GM18870 (cell line): ENCODE data around the gene DEK.
"Not testable (repeated sequence)": the region's sequence is repeated elsewhere in the genome, so short reads cannot be mapped to it uniquely, and the experiment has no call there.

ENCODE experiments used
- ATAC-seq: cut with Tn5 transposase; IDR thresholded peaks from one replicate; pipeline ENCODE4 v1.9.1; 2021; ENCODE audit warnings: moderate library complexity; ENCODE audit not compliant: unreplicated experiment

The DEK gene

DNA sequence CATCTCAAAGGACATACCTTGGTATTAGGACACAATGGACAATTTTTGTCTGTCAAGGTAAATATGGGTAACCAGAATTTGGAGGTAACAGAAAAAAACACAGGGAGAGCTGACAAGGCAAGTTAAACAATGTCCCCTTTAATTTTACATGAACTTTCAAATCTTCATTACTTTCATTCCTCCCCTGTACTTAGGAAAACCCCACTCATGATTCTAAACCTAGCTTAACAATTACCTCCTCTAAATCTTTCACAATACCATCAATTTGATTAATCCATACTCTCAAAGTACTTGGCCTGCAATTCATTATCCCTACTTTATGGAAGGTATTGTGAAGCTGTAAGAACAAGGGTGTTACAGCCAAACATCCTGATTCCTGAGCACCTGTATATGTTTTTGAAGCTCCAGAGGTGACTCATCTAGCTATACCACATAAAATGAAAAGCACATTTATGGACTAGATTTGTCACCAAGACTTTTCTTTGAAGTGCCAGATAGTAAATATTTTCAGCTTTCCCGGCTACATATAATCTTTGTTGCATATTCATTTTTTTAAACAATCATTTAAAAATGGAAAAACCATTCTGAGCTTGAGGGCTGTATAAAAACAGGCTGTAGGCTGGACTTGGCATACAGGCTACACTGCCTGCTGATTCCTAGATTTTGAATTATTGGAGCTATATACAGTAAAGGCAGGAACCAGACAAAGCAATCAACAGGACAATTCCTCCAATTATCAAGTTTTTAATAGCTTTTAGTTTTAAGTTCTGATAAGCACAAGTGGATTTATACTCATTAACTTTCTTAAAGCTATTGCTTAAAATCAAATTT, 22.9 kb downstream of the DEK start:
- ATAC-seq: peak; percentile 44

DNA sequence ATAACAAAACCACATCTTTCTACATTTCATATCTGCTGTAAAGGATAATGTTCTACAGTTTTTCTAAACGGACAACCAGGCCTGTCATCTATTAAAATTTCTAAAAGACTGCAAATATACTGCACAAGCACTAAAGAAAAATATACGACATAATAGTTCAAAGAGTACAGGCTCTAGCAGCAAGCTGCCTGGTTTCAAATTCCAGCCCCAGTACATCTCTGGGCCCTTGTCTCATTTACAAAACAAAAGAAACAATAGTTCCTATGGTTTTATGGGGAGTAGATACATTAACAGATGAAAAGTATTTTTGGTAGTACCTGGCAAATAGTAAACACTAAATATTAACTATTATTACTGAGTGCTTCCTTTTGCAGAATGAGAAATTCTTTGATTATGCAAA, 24.1 kb downstream of the DEK start:
- no peak for ATAC-seq

DNA sequence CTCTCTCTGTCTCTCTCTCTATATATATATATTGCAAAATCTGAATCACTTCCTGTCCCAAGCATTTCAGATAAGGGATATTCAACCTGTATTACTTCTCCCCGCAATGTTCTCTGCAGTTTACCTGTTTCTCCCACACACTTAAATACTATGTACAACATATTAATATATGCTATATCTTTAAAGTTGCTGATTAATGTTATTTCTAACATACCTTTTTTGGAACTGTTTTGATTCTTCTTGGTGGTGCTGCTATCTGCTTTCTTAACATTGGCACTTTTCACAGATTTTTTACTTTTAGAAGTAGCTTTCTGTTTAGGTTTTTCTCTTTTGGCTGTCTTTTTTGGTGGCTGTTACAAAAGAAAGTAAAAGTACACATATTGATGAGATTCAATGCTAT, 27.2 kb downstream of the DEK start:
- no peak for ATAC-seq

DNA sequence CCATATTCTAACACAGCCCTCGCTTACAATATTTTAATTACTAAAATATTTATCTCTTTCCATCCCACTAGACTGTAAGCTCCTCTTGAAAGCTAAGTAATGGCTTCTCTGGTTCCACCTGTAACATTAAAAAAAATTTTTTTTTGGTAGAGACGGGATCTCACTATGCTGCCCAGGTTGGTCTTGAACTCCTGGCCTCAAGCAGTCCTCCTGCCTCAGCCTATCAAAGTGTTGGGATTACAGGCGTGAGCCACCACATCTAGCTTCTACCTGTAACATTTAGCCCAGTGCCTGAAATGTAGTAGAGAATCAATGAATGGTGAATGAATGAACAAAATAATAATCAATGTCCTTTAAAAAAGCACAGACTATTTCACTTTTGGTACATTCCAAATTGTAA, 28.8 kb downstream of the DEK start:
- ATAC-seq: no peak

DNA sequence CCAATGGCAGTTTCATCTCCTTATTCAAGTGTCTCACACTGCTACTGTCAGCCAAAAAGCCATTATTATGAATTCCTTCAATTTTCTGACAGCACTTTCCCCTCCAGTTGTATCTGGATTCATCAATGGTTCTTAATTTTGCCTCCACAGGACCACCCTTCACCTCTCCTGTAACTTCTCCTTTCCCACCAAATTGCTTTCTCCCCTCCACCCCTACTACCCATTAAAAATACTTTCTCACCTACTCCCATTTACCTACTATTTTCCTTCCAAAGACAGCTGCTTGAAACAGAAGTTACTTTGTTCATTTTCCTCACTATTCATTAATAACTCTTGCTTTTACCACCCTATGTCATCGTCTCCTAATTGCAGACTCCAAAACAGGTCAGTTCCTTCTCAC, 29.8 kb downstream of the DEK start:
- ATAC-seq: no peak

DNA sequence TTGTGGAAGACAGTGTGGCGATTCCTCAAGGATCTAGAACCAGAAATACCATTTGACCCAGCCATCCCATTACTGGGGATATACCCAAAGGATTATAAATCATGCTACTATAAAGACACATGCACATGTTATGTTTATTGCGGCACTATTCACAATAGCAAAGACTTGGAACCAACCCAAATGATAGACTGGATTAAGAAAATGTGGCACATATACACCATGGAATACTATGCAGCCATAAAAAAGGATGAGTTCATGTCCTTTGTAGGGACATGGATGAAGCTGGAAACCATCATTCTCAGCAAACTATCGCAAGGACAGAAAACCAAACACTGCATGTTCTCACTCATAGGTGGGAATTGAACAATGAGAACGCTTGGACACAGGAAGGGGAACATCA, 30.6 kb downstream of the DEK start:
- not testable (repeated sequence) for ATAC-seq

DNA sequence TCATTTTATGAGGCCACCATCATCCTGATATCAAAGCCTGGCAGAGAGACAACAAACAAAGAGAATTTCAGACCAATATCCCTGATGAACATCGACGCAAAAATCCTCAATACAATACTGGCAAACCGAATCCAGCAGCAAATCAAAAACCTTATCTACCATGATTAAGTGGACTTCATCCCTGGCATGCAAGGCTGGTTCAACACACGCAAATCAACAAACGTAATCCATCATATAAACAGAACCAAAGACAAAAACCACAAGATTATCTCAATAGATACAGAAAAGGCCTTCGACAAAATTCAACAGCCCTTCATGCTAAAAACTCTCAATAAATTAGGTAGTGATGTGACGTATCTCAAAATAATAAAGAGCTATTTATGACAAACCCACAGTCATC, 32.5 kb downstream of the DEK start:
- not testable (repeated sequence) for ATAC-seq

DNA sequence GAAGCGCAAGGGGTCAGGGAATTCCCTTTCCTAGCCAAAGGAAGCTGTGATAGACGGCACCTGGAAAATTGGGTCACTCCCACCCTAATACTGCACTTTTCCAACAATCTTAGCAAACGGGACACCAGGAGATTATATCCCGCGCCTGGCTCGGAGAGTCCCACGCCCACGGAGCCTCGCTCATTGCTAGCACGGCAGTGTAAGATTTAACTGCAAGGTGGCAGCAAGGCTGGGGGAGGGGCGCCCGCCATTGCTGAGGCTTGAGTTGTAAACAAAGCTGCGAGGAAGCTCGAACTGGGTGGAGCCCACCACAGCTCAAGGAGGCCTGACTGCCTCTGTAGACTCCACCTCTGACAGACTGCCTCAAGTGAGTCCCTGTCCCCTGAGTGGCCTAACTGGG, 35.7 kb downstream of the DEK start:
- ATAC-seq: not testable (repeated sequence)

DNA sequence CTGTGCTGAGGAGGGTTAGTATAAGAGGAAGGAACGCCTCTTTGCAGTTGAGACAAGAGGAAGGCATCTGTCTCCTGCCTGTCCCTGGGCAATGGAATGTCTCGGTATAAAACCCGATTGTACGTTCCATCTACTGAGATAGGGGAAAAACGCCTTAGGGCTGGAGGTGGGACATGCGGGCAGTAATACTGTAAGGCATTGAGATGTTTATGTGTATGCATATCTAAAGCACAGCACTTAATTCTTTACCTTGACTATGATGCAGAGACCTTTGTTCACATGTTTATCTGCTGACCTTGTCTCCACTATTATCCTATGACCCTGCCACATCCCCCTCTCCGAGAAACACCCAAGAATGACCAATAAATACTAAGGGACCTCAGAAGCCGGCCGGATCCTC, 37.2 kb downstream of the DEK start:
- not testable (repeated sequence) for ATAC-seq

DNA sequence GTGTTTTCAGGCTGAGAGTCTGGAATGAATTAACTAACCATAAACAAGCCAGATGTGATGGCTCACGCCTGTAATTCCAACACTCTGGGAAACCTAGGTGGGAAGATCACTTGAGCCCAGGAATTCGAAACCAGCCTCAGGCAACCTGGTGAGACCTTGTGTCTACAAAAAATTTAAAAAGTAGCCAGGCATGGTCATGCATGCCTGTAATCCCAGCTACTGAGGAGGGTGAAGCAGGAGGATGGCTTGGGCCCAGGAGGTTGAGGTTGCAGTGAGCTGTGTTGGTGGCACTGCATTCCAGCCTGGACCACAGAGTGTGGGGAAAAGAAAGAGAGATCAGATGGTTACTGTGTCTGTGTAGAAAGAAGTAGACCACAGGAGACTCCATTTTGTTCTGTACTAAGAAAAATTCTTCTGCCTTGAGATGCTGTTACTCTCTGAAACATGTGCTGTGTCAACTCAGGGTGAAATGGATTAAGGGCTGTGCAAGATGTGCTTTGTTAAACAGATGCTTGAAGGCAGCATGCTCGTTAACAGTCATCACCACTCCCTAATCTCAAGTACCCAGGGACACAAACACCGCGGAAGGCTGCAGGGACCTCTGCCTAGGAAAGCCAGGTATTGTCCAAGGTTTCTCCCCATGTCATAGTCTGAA, 37.8 kb downstream of the DEK start:
- ATAC-seq: not testable (repeated sequence)

DNA sequence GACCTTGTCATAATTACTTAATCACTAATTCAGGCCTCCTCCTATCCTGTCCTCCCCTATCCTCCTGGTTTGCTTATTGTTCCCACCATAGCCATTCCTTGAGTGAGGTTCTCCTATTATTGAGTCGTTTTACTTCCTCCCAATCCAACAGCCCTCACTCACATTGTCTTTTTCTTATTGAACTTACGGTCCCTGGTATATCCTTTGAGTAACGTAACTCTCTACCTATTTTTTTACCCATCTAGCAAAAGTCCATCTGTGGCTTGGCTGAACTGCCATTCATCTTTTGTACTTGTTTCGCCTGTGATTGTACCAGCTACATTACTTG, 43.1 kb downstream of the DEK start:
- ATAC-seq: no peak

DNA sequence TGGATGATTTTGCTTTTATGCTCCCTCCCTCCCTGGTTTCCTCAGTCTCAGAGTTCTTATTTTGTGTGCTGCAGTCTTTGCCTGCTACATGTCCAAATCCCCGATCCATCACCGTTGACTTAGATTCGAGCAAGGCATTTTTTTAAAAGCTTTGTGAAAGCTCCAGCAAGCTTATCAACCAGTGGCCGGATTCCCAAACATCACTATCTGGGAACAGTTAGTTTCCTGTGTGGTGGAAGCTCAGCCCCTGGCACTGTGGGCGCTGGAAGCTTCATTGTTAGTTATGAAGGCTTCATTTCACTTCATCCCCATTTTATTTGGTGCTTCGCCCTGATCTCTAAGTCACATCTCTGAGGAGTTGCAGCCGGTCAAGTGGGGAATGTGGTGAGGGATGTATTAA, 44.7 kb downstream of the DEK start:
- no peak for ATAC-seq

DNA sequence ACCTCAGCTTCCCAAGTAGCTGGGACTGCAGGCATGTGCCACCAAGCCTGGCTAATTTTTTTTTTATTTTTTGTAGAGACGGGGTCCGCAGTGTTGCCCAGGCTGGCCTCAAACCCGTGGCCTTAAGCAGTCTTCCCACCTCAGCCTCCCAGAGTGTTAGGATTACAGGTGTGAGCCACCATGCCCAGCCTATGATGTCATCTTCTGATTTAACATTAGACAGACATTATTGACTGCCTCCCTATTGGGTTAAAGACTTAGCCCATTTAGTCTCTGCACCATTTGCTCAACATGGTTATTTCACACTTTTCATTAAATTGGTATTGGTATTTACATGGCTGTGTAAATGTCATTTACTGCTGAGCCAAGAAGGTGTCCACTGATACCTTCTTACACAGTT, 46.1 kb downstream of the DEK start:
- no peak for ATAC-seq

DNA sequence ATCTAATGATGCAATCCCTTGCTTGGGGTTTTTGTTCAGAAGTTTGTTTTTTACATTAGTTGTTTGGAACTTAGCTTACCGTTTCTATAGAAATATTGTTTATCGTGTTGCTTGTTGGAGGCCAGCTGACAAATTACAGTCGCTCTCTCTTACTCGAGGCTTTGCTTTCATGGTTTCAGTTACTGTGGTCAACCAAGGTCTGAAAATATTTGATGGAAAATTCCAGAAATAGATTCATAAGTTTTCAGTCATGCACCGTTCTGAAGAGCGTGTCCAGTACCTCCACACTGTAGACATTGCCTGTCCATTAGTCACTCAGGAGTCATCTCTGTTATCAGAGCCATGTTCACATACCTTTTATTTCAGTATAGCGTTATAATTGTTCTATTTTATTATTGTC, 47.9 kb downstream of the DEK start:
- ATAC-seq: no peak

DNA sequence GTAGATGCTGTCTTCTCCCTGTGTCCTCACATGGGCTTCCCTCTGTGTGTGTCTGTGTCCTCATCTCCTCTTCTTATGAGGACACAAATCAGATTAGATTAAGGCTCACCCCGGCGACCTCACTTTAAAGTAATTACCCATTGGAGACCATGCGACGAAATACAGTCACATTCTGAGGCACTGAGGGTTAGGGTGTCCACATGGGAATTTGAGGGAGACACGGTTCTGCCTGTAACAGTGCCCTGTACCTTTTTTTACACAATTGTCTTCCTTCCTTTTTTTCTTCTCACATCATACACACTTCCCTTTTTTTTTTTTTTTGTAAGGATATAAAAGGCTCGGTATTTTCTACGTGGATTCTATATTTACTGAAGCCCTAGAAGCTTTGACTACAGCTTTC, 48.9 kb downstream of the DEK start:
- ATAC-seq: no peak

DNA sequence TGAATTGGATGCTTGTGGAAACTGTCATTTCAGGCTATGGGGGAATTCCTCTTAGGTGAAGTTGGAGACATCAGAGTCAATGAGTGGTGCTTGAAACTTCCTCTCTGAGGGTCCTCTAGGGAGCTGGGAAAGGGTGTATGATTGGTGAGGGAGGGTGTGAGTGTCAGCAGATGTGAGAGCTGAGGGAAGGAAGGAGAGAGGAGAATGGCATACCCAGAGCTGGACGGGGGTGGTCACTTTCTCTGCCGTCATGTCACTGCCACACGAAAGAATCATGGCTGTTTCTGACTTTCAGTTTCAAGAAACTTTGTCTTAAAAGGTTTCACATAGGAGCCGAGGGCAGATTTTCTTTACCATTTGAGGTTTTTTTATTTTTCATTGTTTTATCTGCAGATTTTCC, 50.3 kb downstream of the DEK start:
- peak; percentile 29 for ATAC-seq

DNA sequence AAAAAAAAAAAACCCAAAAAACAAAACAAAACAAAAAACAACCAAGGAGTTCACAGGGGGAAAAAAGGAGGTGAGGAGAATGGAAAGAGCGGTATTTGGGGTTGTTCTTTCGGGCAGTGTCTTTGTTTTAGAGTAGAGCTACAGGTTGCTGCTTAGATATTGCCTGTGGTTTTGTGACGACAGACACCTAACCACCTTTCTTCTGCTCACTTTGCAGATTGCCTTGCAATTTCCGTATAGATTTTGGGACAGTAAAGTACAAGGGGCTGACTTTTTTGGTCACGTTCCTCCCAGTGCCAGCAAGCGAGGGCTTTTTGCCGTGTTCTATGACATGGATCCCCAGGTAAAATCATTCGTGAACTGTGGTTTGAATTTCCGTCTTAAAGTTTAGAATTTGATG, 50.9 kb downstream of the DEK start:
- no peak for ATAC-seq

DNA sequence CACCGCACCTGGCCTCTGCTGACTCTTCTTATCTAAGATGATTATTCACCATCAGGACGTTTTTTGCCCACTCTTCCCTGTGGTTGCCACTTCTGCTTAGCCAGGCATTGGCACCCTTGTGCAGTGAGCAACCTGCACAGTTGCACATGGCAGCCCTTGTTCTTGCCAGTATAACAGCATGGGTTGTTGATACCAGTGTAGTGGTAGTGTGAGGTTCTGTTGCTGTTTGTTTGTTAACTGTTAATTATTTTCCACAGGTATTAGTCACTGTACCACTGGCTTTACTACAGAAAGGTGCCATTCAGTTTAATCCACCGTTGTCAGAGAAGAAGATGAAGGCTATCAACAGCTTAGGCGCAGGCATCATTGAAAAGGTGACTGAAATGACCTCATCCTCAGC, 52.1 kb downstream of the DEK start:
- no peak for ATAC-seq

DNA sequence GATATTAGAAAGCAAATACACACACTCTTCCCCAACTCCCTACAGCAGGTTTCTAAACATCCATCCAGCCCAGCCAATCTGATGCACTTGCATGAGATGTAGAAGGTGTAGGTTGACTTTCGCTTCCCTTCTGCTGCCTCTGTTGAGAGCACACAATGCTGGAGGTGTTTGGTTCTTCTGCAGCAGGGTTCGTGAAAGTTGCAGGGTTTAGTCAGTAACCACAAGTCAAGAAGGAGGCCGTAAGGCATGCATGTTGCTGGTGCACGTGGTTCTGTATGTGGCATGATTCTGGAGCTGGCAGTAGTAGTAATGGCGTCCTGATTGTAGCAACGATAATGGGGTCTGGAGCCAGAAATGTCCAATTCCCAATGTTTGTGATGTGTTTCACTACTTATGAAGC, 53.0 kb downstream of the DEK start:
- peak; percentile 95 for ATAC-seq

DNA sequence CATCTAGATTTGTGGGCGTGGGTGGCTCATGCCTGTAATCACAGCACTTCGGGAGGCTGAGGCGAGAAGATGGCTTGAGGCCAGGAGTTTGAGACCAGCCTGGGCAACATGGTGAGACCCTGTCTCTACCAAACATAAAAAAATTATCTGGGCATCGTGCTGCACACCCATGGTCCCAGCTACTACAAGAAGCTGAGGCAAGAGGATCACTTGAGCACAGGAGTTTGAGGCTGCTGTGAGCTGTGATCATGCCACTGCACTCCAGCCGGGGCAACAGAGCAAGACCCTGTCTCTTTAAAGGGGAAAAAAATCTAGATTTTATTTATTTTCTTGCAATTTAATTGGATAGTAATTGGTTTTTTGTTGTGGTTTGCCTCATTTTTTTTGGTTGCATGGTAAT, 53.6 kb downstream of the DEK start:
- ATAC-seq: no peak

DNA sequence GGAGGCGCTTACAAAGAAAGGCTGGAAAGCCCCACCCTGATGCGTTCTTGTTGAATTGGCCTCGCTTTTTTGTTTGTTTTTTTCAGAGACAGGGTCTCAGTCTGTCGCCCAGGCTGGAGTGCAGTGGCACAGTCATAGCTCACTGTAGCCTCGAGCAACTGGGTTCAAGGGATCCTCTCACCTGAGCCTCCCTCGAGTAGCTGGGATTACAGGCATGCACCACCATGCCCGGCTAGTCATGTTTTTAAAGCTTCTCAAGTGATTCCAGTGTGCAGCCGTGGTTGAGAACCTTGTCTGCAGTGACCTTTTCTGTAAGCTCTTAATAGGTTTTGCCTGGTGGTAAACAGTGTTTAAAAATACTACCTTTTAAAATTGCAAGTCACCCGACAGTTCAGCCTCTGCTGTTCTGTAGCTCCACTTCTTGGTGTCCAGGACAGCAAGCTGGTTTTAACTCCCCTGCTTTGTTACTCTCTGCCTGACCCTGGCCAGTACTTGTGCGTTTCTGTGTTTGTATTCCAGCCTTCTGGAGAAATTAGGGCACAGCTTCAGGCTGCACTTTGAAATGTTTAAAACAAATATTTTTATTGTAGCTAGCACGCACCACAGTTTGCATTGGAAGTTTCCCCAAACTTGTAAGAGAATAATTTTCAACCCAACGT, 54.7 kb downstream of the DEK start:
- no peak for ATAC-seq

DNA sequence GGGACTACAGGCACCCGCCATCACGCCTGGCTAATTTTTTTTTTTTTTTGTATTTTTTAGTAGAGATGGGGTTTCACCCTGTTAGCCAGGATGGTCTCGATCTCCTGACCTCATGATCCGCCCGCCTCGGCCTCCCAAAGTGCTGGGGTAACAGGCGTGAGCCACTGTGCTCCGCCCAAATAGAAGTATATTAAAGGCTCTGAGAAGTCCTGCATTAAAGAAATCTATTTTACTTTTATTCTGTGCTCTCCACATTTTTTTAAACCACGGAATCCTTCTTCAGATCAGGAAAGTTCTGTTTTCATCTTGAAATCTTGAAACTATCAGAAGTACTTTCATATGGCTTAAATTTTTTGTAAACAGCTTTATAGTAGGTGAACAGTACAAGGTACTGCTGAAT, 55.6 kb downstream of the DEK start:
- not testable (repeated sequence) for ATAC-seq
